CD4-positive, alpha-beta T cell treated with Interleukin-12 subunit alpha and Interleukin-12 subunit beta, for 1 hour (primary cell): Measurements from ENCODE around the gene RPL13.

Experiments used
- DNase-seq: peaks from one replicate; pipeline ENCODE4 v3.0.0-alpha.2; 2020

Gene RPL13

DNA sequence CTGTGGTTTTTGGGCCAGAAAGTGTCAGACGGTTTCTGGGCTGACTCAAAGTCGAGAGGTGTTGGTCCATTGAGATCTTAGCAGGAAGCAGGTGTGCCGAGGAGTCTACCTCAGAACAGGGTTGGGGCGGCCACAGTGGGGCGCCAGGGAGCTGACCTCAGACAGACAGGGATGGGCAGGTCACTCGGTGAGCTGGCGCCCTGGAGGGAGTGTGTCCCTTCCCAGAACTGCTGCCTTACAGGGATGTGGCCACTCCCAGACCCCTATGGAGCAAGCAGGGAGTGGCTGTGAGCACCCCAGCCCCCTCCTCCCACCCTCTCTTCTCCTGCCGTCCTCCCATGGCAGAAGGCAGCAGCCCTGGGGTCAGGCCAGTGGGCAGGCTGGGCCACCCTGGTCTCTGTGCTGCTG lies 39.0 kb downstream of the RPL13 start:
- DNase-seq = peak; percentile 20

DNA sequence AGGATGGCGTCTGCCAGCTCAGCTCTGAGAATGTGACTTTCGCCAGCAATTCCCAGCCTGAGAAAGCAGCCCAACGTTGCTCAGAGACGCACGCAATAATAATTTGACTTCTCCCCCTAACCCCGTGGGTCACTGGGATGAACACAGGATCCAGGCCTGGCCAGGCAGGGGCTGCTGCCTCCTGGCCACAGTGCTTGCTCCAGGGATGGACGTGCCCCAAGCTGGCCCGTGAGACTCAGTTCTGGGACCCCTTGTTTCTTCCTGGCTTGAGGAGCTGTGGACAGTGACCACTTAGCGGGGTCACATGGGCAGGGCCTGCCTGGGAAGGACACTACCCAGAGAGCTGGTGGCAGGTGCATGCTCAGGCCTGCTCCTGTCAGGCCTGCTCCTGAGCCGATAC lies 39.4 kb downstream of the RPL13 start:
- DNase-seq = no peak

DNA sequence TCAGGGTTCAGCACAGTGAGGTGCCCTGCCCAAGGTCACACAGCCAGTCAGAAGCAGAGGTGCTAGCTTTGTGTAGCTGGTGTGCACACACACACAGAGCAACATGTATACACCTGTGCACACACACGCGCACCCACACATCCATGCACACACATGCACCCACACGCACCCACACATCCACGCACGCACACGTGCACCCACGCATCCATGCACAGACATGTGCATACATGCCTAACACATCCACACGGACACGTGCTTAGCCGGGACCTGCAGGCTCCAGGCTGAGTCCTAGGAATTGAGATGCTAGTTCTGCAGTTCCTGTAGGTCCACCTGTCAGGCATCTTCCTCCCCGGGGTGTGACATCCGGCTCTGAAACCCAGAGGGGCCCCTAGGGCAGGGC lies 39.9 kb downstream of the RPL13 start:
- no peak for DNase-seq

DNA sequence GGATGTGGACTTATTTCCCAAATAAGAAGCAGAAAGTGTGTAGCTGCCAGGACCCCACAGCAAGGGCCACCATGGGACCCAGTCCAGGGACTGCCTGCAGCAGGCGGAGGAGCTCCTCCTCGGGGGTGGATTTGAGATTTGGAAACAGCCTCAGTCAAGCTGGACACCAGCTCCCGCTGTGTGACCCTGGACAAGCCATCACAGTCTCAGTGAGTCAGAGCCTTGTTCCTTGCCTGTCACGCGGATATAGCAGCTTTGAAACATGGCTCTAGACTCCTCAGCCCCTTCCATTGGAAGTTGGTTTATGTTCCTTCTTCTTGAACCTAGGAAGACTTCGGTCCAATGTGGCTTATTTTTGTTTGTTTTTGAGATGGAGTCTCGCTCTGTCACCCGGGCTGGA lies 40.5 kb downstream of the RPL13 start:
- DNase-seq = no peak

DNA sequence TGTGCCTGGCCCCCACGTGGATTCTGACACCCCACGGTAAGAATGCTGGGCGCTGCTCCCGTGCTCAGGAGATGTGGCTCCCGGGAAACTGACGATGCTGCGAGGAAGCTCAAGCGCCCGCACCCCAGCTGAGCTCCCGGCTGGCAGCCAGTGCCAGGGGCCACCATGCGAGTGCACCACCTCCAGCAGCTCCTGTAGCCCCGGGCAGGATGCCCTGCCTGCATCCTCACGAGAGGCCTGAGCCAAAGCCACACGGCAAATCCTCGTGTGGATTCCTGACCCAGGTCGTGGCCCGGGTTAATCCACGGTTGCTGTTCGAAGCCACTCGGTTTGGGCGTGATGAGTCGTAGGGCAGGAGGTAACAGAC lies 41.4 kb downstream of the RPL13 start:
- DNase-seq = no peak

DNA sequence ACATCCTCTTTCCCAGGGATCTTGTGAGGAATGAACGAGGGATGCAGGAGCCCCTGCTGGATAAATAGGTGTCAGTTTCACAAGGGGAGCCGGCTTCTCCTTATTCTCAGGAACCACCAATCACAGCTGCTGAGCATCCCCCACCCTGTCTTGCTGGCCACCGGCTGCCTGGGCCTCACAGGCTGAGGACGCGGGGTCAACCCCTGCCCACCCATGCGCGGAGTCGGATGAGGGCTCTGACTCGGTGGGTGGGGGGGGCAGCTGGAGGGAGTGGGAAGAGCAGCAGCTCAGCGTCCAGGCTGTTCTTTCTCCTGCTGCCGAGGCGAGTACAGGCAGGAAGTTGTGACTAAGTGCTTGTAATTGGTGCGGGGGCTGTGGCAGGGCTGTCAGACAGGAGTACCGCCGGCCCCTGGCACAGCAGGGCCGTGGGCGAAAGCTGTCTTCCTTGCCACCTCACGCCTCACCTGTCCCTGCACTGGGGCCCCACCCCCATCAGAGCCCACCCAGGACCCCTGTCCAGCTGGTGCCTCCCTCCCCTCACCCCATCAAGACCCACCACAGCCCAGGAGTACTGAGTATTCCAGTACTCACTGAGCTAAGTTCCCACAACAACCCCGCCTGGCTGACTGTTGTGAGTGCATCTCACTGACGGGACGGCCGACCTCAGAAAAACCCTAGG lies 41.9 kb downstream of the RPL13 start:
- peak; percentile 46 for DNase-seq

DNA sequence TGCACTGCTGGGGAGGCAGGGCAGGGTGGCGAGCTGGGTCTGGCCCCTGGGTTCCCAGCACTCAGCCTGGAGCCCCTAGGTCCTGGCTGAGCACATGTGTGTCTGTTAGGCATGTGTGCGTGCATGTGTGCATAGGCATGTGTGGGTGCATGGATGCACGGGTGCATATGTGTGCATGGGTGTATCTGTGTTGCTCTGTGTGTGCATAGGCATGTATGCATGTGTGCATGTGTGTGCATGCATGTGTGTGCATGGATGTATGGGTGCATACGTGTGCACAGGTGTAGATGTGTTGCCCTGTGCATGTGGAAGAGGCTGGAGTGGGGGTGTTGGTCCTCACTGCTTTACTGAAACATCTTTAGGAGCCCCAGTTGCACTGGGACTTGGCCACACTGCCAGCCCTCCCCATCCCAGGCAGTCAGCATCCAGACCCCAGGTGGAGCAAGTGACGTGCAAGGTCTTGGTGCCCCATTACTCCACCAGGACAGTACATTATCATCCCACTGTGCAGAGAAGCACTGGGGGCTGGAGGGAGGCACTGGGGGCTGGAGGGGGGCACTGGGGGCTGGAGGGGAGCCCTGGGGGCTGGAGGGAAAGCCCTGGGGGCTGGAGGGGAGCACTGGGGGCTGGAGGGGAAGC lies 42.6 kb downstream of the RPL13 start:
- DNase-seq = no peak

DNA sequence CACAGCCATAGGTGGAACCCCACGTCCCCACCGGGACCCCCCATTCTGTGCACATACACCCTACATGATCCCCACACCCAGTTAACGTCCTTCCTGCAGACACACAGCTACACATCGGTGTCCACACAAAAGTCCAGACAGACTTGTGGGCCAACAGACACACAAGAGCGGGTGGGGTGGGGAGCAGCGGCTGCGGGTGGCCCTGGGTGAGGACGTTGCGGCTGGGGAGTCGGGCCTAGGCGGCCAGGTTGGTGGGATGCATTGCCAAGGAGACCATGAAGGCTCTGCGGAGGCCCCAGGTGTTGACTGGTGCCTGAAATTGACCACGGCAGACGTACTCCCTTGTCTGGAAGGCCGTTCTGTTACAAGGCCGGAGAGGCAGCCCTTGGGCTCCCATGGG lies 44.3 kb downstream of the RPL13 start:
- no peak for DNase-seq

DNA sequence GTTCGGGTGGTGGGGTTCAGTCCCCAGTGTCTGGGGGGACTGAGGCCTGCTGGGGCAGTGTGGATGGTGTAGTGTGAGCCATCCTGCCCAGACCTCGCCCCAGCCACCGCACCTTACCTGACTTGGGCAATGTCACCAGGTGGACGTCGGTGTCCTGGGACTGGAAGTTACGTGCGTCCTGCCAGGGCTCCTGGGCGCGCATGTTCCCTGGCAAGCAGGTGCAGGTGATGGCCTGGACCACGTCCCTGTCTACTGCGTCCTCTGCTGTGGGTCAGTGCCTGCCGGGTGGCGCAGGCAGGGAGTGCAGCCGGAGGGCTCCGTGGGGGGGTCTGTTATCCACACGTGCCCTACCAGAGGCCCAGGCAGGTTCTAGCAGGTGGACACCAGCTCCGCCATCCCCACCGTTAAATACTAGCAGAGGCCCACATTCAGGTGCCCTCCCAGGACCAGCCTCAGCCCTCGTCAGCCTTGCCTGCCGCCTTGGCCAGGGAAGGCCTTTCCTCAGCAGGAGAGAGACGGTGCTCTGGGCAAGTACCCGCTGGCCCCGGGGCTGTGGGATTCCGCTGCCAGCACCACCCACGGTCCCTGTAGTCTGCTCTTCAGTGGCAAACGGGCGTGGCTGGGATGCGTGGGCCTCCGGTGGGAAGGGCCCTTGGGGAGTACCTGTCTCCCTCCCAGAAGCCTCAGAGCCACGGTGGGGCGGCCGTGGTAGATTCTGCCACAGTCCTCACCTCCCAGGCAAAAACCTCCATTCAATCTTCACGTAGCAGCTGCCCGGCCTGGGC lies 44.9 kb downstream of the RPL13 start:
- DNase-seq = no peak

DNA sequence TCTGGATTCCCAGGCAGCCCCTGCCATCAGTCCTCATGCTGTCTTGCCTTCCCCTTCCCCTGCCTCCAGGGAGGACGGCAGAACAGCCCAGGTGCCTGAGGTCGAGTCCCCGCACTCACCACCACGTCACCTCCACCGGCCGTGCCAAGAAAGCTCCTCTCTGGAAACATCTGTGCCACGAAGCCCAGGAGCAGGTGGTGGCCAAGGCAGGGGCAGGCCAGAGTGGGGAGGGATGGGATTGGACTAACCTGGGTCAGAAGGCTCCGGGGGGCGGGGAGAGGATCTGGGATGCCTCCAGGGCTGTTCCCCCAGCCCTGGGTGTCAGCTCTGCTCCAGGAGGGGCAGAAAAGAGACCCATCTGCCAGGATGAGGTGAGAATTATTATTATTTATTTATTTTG lies 45.5 kb downstream of the RPL13 start:
- no peak for DNase-seq

DNA sequence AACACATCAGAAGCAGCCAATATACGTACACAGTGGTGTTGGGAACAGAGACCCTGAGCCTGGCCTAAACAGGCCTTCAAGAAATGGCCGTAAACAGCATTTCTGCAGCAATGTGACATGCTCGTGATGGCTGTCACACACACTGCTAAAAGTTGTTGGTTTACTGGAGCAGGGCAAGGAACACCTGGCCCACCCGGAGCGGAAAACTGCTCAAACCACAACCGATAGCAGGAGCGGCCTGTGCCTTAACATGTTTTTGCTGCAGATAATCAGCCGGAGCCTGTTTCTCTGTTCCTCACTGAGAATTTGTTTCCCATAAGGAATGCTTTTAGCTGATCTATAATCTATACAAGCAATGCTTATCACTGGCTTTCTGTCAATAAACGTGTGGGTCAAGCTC lies 47.0 kb downstream of the RPL13 start:
- no peak for DNase-seq

DNA sequence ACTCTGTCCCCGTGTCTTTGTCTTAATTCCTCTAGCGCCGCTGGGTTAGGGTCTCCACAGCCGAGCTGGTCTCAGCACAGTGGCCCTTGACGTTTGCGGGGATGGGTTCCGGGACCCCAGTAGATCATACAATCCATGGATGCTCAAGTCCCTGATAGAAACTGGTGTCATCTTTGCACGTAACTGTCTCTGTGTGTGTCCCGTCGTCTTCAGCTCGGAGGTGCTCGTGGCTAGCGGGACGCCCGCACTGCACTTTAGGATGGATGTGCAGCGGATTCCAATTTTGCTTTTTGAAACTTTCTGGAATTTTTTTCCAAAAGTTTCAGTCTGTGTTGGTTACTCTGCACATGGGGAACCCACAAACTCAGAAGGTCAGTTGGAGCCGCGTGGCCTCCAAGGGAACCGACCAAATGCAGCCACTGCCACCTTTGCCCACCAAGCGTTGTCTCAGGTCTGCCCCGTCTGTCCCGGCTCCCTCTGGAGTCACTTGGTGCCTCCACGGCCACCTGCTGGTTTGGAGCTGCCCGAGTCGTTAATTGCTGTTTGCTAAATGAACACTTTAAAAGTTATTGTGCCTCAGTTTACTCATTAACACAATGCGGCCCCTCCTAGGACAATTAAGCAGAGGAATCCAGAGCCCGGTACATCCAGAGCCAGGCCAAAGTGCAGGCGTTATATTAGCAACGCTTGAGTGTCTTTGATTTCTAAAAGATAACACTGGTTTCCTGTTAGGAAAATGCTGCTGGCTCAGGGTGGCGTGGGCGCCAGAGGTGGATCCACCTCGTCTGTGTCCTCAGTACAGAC lies 47.7 kb downstream of the RPL13 start:
- DNase-seq = no peak

DNA sequence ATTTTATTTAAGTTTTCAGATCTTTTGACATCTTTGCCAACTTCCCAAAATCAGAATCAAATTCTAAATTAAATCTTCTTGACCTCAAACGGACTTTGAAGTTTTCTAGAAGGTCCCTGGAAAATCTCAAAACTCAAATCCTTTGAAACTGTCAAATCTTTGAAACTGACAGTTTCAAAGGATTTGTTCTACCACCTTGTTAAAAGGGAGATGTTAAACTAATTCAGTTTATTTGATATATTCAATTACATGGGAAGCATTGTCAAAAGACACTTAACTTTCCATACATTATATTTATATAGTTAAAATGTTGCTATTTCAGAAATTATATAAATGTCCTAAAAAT lies 49.6 kb downstream of the RPL13 start:
- no peak for DNase-seq

DNA sequence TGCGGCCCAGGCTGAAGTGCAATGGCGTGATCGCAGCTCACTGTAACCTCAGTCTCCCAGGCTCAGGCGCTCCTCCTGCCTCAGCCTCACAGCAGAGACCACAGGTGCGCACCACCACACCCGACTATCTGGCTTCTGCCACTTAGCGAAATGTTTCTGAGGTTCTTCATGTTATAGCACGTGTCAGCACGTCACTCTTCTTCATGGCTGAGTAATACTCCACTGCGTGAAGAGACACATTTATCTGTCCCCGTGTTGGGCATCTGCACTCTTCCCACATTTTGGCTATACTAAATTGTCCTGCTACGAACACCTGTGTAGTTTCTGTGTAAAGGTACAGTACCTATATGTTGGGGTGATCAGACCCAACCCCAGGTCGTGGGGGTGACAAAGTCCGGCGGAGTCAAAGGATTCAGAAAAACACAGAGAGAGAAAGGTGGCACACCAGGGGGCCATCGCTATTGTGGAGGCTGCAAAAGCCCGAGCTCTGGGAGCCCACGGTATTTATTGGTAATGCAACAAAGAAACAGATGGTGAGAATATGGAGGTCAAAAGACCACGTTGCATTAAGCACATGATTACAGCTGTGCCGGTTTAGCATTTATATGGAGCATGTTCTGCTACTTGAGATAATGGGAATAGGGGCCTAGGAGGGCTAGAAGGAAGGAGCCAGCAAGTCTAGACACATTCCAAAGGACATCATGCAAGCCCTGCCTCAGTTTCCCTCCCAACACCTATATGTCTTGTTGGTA lies 52.1 kb downstream of the RPL13 start:
- no peak for DNase-seq

DNA sequence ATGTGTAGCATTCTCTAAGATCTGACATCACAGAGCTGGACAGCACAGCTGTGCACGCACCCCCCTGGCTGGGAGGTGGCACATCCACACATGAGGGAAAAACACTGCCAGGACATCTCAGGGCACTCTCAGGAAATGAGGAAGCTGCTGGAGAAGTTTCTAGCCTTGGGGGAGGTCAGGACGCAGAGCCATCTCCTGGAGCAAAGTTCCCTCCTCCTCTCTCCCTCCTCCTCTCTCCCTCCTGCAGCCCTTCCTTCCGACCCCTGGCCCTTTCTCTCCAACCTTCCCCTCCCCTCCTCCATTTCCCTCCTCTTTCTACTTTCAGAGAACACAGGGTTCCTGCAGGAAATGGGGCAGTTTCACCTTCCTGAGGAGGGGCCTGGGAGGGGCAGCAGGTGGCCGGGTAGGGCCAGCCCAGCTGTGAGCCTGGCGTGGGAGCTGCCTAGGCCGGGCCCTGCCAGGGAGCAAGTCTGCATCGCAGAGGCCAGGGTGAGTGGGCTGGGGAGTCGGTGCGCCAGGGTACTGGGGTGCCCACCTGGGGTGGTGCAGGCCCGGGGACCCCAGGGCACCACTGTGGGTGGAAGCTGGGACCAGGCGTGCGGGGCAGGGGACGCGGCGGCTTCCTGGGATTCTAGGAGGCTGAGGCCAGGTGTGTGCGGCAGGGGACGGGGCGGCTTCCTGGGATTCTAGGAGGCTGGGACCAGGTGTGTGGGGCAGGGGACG lies 52.9 kb downstream of the RPL13 start, which contains the start of gene DPEP1:
DPEP1 (plus strand) TSS at position 412 of the 723 bp plus-strand sequence. CDS start 16,769 bp downstream, outside the sequence.
- DNase-seq = no peak

DNA sequence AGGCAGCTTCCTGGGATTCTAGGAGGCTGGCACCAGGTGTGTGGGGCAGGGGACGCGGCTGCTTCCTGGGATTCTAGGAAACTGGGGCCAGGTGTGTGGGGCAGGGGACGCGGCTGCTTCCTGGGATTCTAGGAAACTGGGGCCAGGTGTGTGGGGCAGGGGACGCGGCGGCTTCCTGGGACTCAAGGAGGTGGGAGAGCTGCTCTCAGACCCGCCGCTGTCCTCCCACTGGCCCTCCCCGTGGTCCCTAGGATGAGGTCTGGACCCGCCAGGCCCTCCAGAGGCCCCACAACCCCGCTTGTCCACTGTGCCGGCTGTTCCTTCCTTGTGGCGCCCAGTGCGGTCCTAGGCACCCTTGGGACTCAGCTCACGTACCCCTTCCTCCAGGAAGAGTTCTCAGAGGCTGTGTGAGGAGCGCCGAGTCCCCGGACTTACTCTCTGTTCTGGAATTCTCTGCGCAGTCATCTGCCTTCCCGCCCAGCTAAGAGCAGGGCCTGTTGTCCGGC lies 53.5 kb downstream of the RPL13 start:
- DNase-seq = no peak
